ENCODE data around the gene CCDC167.
"Not testable (repeated sequence)": the region's sequence is repeated elsewhere in the genome, so short reads cannot be mapped to it uniquely, and the experiment has no call there.

The CCDC167 gene

DNA sequence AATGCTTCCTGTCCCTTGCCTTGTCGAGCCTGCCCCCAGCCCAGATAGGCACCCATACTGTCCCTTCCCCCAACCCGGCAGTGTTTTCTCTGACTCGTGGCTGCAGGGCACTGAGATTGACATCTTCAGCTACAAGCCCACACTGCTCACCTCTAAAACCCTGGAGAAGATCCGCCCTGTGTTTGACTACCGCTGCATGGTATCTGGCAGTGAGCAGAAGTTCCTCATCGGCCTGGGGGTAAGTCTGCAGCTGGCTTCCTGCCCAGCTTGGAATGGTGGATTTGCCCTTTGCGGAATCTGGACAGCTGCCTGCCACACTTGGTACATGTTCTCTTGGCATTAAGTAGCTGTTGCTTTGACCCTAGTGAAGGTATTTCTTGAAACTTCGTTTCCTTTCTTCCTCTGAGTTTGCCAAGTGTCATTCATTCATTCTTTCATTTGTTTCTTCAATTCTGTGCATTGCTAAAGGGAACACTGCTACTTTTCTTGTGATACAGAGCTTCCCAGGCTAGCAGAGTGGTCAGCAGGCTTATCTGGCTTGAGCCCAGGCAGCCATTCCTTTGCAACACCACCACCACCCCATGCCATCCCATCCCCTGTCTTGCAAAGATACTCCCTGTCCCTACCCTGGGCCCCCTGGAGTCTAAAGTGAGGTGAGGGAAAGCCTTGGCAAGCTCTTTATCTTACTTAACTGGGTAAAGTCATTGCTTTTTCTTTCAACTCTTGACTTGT, 26.2 kb downstream of the CCDC167 start:
- no peak for DNase-seq (ENCODE audit: low read depth in 2 of 2)

DNA sequence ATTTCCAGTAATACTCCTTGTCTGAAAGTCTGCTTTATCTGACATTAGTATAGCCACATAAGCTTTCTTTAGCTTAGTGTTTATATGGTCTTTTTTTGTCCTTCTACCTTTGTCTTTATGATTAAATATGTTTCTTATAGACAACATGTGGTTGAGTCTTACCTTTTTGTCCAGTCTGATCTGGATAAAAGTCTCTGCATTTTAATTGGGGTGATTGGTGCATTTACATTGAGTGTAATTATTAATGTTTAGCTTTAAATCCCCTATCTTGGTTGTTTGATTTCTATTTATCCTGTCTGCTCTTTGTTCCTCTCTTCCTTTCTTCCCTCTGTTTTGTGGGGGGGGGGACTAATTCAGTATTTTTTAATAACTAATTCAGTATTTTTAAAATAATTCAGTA, 32.0 kb downstream of the CCDC167 start:
- DNase-seq (ENCODE audit: low read depth in 2 of 2): no peak

DNA sequence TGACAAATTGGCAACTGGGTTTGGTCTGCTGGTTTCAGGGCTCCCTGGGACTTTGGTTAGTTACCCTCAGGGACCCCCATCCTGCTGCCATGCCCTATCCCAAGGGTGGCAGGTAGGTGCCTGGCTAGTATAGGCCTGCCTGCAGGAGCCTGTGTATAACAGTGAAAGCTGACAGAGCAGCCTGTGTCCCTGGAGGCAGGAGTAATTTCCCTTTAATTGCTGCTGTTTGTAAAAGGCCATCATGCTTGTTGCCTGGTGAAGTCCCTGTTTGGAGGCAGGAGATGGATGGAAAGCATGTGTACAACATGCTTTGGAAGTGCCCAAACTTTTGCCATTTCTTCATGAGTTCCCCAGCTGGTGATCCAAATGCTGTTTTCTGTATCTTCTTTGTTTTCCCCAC, 36.6 kb downstream of the CCDC167 start:
- DNase-seq (ENCODE audit: low read depth in 2 of 2): no peak

DNA sequence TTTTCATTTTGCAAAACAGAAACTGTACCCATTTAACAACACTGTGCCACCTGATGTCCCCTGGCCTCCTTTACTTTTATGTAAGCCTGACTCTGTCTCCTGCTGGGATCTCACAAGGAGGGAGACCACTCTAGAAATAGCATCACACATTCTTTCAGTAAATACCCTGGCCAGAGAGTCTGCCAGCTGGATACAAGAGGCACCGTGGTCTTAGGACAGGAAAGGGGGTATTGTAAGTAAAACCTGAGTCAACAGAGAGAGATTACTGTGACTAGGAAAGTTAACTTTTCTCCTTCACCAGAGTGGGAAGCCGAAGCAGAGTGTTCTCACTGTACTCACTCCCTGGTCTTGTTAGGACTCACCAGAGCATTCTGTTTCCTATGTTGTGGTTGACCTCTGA, 38.9 kb downstream of the CCDC167 start:
- no peak for DNase-seq (ENCODE audit: low read depth in 2 of 2)

DNA sequence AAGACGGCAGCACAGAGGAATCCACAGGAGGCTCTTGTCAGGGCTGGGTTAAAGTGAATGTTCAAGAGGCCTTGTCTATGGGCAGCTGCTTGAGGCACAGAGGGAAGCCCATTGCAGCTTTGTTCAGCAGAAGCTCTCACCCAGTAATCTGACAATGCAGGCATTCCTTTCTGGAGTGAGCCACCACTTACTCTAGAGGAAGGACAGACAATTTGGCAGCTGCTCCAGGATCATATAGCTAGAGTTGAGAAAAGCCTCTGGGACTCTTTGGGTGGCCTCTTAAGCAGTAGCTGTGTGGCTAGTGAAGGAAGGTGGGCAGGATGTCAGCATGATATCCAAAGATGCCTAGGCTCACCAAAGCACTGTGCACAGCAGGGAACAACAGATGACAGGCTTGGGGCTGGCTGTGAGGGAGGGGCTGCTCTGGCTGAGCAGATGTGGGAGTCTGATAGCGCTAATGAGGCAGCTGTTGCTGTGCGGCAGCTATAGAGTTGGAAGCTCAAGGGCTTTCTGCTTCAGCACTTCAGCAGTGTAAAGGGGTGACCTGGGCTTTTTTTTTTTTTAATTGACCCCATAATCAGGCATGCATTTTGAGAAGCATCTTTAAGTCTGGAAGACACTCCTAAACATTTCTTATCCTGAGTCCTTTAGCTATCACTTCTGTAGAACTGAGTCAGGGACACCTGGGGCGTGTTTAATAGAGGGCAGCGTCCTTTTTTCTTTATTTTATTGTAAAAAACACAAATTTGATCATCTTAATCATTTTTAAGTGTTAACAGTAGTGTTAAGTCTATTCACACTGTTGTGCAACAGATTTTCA, 39.5 kb downstream of the CCDC167 start:
- DNase-seq (ENCODE audit: low read depth in 2 of 2): no peak

DNA sequence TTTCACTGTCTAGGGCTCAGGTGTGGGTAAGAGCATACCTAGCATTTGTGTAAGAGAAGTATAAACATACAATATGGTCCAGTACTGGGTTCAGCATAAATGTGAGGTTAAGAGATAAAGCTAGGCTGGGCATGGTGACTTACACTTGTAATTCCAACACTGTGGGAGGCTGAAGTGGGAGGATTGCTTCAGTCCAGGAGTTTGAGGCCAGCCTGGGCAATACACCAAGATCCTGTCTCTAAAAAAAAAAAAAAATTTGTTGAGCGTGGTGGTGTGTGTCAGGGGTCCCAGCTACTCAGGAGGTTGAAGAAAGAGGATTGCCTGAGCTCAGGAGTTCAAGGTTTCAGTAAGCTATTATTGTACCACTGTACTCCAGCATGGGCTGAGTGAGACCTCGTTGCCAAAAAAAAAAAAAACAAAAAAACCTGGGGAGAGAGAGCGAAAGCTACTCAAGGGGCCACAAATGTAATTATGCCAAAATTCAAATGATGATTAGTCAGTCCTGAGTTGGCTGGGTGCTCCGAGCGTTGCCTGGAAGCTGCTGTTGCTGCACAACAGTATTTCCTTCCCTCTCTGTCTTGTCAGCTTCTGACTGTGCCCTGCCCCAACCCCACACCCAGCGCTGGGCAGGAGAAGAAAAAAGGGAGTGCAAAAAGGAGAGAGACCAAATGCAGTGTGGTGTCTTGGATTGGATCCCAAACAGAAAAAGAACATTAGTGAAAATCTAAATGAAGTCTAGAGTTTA, 42.7 kb downstream of the CCDC167 start:
- DNase-seq (ENCODE audit: low read depth in 2 of 2): no peak

DNA sequence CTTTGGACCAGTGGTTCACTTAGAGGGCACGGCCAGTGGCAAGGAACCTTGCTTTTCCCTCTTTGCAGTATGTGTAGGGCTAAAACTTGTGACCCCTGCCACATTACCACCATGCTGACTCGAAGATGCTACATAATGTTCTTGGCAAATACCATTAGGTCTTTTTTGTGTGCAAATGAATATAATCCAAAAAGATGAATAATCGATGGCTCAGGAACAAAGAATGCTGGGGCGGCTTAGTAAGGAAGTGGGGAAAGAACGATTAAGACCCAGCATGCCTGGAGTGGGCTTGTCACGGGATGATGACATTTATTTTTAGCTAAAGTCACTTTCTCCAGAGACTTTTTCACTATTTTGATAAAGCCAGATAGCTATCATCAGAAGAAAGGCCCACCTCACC, 43.6 kb downstream of the CCDC167 start:
- DNase-seq (ENCODE audit: low read depth in 2 of 2): no peak

DNA sequence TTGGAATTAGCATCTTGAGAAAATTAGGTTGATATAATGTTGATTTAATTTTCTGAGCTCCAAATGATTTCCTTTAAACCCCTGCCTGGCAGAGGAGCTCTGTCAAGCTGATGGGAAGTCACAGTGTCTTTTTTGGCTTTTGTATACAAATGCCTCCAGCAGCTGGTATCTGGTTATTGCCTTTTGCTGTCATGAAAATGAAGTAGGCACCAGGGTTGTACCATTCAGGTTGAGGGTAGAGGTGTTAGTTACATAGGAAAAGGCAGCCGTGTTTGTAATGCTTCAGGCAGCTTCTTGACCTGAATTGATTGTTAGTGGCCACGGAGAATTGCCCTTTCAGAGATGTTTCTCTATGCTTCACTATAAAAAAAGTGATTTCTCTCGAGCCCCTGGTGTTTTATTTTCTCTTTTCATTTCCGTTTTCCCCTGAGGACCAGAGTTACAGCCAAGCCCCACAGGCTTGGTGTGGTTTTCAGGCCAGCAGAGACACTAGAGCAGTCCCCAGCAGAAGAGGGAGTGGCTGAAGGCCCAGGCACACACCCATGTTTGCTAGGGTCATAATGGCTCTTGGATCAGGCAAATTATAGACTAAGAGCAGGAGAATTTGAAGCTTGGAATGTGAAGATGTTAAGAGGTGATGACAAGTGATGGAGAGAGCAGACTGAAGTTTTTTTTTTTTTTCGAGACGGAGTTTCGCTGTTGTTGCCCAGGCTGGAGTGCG, 45.1 kb downstream of the CCDC167 start:
- no peak for DNase-seq (ENCODE audit: low read depth in 2 of 2)

DNA sequence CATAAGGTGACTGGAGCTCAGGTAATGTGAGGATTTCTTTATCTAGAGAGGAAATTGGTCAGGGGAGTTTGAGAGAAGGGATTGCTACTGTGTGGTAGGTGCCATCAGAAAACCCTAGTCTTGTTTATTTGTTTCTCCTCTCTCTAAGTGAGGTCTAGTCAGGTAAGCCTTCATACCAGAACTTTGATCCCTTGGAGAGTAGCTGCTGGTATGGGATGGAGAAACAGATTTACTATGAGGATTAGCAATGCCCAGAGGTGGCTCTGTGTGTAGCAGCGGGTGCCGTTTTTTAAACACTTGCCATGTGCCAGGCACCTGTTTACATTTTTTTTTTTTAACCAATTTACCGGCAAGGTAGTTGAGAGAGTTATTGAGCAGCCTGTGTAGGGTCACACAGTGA, 47.2 kb downstream of the CCDC167 start:
- DNase-seq (ENCODE audit: low read depth in 2 of 2): no peak

DNA sequence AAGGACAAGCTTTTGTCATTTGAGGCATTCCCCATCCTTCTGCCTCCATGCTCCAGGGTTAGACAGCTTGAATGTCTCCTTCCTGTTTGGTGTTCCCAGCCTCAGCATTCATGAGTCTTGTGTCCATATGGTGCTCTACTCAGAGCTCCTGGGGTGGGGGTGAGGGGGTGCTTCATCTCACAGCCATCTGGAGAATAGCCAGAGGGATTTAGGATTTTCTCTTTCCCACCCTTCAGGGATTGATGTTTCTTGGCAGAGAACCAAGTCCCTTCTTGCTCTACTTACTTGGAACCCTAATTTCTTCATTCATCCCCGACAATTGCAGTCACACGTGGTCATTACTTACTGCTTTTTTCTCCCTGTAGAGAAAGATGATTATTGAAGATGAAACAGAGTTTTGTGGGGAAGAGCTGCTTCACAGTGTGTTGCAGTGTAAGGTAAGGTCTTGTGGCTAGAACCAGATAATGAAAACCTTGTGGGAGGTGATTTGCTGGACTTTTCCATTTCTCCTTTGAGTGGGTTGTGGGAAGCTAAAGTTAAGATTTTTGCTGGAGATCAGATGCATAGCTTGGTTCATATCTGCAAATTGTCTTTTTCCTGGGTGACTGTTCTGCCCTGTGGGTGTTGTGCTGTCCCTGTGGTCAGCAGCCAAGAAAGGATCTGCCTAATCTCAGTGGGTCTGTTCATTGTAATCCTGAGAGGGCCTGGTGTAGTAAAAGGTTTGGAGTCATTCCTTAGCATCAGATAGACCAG, 48.1 kb downstream of the CCDC167 start:
- DNase-seq (ENCODE audit: low read depth in 2 of 2): no peak

DNA sequence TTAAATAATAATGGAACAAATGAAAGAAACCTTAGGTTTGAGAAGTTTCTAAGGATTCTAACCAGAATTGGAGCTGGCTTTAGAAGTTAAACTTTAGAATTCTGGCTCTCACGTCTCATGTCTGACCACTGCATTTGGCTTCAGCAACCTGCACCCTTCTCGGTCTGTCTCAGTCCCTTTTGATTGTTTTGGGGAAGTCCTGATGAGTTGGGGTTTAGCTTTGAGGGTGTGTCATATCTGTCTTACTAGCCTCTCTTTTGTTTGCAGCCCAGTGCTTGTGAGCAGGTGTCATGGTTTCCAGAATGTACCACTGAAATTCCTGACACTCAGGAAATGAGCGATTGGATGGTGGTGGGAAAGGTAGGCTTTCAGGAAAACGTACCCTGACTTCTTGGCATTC, 49.7 kb downstream of the CCDC167 start:
- no peak for DNase-seq (ENCODE audit: low read depth in 2 of 2)

DNA sequence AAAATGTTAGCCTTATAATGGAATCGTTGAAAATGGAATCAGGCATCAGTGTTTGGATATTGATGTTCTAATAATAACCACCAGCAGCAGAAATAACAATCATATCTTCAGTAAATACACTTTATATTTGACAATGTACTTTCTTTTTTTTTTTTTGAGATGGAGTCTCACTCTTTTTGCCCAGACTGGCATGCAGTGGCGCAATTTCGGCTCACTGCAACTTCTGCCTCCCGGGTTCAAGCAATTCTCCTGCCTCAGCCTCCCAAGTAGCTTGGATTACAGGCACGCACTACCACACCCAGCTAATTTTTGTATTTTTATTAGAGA, 56.5 kb downstream of the CCDC167 start:
- not testable (repeated sequence) for DNase-seq (ENCODE audit: low read depth in 2 of 2)

DNA sequence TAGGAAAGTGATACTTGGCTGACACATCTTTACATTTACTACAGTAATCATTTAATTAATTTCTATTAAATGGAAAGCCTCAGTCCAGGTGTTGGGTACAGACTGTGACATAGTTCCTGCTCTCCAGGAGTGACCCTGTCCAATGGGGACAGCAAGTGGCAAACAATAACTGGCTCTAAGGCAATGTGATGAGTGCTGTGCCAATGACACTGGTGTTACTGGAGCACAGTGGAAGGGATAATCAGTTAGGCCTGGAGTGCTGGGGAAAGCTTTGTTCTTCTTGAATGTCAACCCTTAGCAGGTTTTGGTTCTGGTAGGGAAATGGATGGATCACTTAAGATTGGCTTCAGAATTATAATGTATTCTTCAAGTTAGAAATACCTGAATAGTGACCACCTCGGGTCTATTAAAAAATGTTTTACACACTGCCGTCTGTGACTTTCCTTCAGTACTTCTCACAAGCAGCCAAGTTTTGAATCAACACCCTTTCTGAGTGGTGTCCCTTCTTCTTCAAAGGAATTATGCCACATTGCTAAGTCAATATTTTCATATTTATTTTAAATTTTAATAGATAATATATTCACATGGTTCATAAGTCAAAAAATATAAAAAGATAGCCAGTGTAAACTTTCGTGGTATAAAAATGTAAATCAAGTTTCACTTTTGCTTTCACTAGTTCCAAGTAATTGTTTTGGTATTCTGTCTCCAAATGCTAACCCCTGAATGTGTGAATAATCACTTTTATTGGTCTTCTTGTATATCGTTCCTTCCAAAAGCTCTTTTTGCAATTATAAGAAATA, 57.1 kb downstream of the CCDC167 start:
- no peak for DNase-seq (ENCODE audit: low read depth in 2 of 2)

DNA sequence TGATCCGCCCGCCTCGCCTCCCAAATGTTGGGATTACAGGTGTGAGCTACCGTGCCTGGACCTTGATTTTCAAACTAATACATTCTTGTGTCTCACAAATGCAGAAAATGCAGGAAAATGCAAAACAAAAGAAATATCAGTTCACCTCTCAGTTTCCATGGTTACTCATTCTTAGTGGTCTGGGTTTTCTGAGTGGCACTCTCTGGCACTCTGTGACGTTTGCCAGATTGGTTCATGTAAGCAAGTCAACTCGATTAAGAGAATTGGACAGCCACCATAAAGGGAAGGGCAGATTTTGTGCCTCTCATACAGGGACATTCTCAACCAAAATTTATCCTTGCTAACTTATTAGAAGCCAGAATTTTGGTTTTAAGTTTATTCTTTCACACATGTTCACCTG, 58.0 kb downstream of the CCDC167 start:
- DNase-seq (ENCODE audit: low read depth in 2 of 2): no peak

DNA sequence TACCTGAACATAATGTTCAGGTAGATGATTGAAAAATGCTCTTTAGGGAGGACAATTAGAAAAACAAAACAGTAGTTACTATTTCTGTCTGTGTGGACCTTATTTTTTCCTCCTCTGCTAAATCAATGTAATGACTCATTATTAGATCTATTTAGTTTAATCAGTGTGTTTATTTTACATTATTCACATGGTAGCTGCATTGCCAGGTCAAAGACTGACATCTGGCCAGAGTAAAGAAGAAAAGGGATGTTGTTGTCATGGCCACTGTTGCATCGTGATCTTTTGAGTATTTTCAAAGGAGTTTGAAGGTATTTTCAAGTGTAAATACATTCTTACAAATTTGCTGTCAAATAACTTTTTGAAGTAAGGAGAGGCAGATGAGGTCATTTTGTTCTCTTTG, 60.8 kb downstream of the CCDC167 start:
- DNase-seq (ENCODE audit: low read depth in 2 of 2): no peak

DNA sequence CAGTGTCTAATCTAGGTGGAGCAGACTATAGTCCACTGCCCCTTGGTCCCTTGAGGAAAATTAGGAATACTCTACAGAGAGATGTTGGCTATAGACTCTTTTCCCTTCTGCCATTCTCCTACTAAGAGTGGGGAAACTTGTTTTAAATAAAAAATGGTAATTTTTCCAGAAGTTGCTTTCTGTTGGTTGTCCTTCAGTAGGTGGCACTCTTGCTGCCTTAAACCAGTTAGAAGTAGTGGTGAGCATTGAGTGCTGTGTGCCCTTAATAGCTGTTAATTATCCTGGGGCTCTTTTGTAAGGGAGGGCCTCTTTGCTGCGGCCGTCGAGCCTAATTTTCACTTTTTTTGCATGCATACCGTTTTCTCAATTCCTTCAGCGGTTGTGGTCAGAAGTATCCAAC, 63.9 kb downstream of the CCDC167 start:
- DNase-seq (ENCODE audit: low read depth in 2 of 2): no peak

DNA sequence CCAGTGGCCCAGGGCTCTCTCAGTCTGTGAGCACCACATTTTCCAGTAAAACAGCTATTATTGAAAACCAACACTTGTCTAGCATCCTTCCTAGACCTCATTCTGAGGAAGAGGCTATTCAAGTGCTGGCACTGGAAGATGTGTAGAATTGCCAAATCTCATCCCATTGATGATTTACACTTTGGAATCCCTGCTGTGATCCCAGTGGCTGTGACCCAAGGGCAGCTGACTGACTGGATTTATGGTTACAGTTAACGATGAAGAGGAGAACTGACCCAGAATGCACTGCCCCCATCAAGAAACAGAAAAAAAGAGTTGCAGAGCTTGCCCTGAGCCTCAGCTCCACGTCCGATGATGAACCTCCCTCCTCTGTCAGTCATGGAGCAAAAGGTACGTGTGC, 64.3 kb downstream of the CCDC167 start:
- DNase-seq (ENCODE audit: low read depth in 2 of 2): no peak

DNA sequence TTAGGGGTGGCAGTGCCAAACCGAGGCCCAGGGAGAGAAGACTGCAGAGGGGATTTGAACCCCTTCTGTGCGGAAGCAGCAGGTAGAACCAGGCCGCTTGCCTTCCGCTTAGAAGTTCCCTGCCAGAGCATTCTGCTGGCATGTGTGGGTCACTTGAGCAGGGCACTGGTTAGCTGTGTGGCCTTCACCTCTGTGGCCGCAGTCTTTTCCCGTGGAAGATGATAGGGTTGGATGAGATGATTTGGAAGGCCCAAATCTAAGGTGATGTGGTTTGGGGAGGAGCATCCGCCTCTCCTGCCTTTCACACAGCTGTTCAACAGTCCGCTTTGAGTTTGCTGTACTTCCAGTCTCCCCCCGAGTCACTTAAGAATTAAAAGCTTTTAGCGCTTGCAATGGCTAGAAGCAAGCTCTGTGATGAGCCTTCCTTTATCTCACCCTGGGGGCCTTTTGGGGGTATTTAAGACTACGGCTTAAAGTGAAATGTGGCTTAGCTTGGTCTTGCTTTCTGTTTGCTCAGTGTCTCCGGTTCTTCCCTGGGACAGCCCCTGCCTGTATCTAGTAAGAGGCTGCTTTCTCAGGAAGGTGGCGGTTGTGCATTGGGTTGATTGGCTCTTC, 65.9 kb downstream of the CCDC167 start:
- peak; percentile 6 to 20 for DNase-seq (ENCODE audit: low read depth in 2 of 2)
